ENCODE data around the gene CNIH3. TPM values are rescaled to one million over a fixed set of nuclear protein-coding genes. Genes with fewer than 3 reads are reported as not detected.

CNIH3 gene
- total RNA-seq, 4 donors from 2014 or later: 0.81 to 2.2 (median 1.4) TPM

GRCh38 chr1:224647449-224647848 is 31.3 kb downstream of the CNIH3 start:
- Histone ChIP-seq H3K36me3 (no peaks in the 10 kb centered on the region), H3K27me3 (no peaks in the 10 kb centered on the region), H3K4me3 (no peak overlapping the region), H3K9me3 (no peaks in the 10 kb centered on the region), H3K4me1 (peaks cover 0 to 6% (median 0%) of the 10 kb centered on the region in 3 donors), H3K27ac (no peak overlapping the region)
- ATAC-seq: no peak
- WGBS, 2 donors (ENCODE audit: low coverage in 1 of 2): 100% methylated on average over 1 of the region's 2 CpGs; no CpG with 5 or more reads in 1 of the 2 donors
- TF ChIP-seq EP300 (IDR thresholded peaks at IDR 0.05): no peak
- TF ChIP-seq CTCF (IDR thresholded peaks at IDR 0.05): no peak
- no peak for TF ChIP-seq POLR2A (IDR thresholded peaks at IDR 0.05)
- no peak for TF ChIP-seq POLR2AphosphoS5 (IDR thresholded peaks at IDR 0.05)

GRCh38 chr1:224650290-224650689 is 34.2 kb downstream of the CNIH3 start:
- no peak for ATAC-seq
- Histone ChIP-seq H3K27ac (no peak overlapping the region), H3K4me1 (peaks cover 0 to 6% (median 0%) of the 10 kb centered on the region in 3 donors), H3K36me3 (no peaks in the 10 kb centered on the region), H3K4me3 (no peak overlapping the region), H3K27me3 (no peaks in the 10 kb centered on the region), H3K9me3 (no peaks in the 10 kb centered on the region)
- TF ChIP-seq POLR2A (IDR thresholded peaks at IDR 0.05) (no peak), CTCF (IDR thresholded peaks at IDR 0.05) (no peak), EP300 (IDR thresholded peaks at IDR 0.05) (no peak), POLR2AphosphoS5 (IDR thresholded peaks at IDR 0.05) (no peak)
- whole genome bisulfite sequencing, 2 donors (ENCODE audit: low coverage in 1 of 2): 92% methylated on average over 2 of the region's 3 CpGs; no CpG with 5 or more reads in 1 of the 2 donors

GRCh38 chr1:224651188-224651587 is 35.1 kb downstream of the CNIH3 start:
- Histone ChIP-seq H3K36me3 (no peaks in the 10 kb centered on the region), H3K27ac (no peak overlapping the region), H3K4me1 (peaks cover 0 to 6% (median 0%) of the 10 kb centered on the region in 3 donors), H3K9me3 (no peaks in the 10 kb centered on the region), H3K4me3 (no peak overlapping the region), H3K27me3 (no peaks in the 10 kb centered on the region)
- no peak for TF ChIP-seq POLR2AphosphoS5 (IDR thresholded peaks at IDR 0.05)
- TF ChIP-seq POLR2A (IDR thresholded peaks at IDR 0.05): no peak
- TF ChIP-seq EP300 (IDR thresholded peaks at IDR 0.05): no peak
- no peak for TF ChIP-seq CTCF (IDR thresholded peaks at IDR 0.05)
- no peak for ATAC-seq
- 85 to 90% methylated on average over 5 to 7 of the region's 7 CpGs for WGBS, 2 donors (ENCODE audit: low coverage in 1 of 2)

GRCh38 chr1:224656392-224656791 is 40.3 kb downstream of the CNIH3 start:
- no peaks in the 10 kb centered on the region for H3K36me3 ChIP-seq
- H3K9me3 ChIP-seq: no peaks in the 10 kb centered on the region
- no peak for ATAC-seq
- H3K27me3 ChIP-seq: no peaks in the 10 kb centered on the region
- no peak for TF ChIP-seq CTCF (IDR thresholded peaks at IDR 0.05)
- 77 to 95% methylated on average over 4 to 5 of the region's 10 CpGs for WGBS, 2 donors (ENCODE audit: low coverage in 1 of 2)
- no peaks in the 10 kb centered on the region for H3K4me1 ChIP-seq
- H3K27ac ChIP-seq: no peak overlapping the region
- no peak overlapping the region for H3K4me3 ChIP-seq

- Histone ChIP-seq H3K9me3 (no peaks in the 10 kb centered on the region), H3K27ac (no peak overlapping the region), H3K27me3 (no peaks in the 10 kb centered on the region), H3K4me3 (no peak overlapping the region), H3K36me3 (no peaks in the 10 kb centered on the region), H3K4me1 (no peaks in the 10 kb centered on the region)
- 57 to 87% methylated on average over 4 to 5 of the region's 5 CpGs for WGBS, 2 donors (ENCODE audit: low coverage in 1 of 2)
- no peak for ATAC-seq
- TF ChIP-seq EP300 (IDR thresholded peaks at IDR 0.05): no peak
- no peak for TF ChIP-seq POLR2AphosphoS5 (IDR thresholded peaks at IDR 0.05)
- TF ChIP-seq POLR2A (IDR thresholded peaks at IDR 0.05): no peak
- no peak for TF ChIP-seq CTCF (IDR thresholded peaks at IDR 0.05)
Measured at GRCh38 chr1:224660074-224660473, 44.0 kb downstream of the CNIH3 start.
